ENCODE data around the gene ENC1.
"Not testable (repeated sequence)": the region's sequence is repeated elsewhere in the genome, so short reads cannot be mapped to it uniquely, and the experiment has no call there.

Gene ENC1

GRCh38 chr5:74640450-74640953 lies at the start of gene ENC1:
ENC1 (minus strand) TSS chr5:74640728; CDS start chr5:74636485, 4,243 bp downstream.
- DNase-seq = peak; percentile 19 to 49 (median 32)

- DNase-seq = no peak
Measured at GRCh38 chr5:74686962-74687751, 46.6 kb upstream of the ENC1 start.

- DNase-seq = no peak
Measured at GRCh38 chr5:74685979-74686631, 45.6 kb upstream of the ENC1 start.

- DNase-seq = peak; percentile 63 to 78 (median 69)
Measured at GRCh38 chr5:74684900-74685851, 44.6 kb upstream of the ENC1 start, which contains the start of gene HEXB. HEXB (plus strand) TSS chr5:74685233; CDS start chr5:74685261, 28 bp downstream.

DNA sequence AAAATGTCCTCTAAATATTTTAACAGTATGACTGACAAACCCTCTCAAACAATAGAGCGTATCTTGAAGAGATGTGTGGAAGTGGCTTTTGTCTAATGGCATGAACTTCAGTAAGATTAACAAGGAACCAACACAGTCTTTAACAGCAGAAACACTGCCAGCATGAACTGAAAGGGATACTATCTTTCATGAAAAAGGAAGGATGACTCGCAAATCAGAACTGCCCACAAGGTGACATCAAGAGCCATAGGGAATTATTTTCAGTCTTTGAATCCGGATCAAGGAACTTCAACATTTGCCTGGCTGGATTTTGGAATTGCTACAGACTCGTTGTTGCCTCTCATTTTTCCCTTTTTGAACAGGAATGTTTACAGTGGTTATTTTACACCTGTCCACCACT lies 39.4 kb upstream of the ENC1 start:
- no peak for DNase-seq

DNA sequence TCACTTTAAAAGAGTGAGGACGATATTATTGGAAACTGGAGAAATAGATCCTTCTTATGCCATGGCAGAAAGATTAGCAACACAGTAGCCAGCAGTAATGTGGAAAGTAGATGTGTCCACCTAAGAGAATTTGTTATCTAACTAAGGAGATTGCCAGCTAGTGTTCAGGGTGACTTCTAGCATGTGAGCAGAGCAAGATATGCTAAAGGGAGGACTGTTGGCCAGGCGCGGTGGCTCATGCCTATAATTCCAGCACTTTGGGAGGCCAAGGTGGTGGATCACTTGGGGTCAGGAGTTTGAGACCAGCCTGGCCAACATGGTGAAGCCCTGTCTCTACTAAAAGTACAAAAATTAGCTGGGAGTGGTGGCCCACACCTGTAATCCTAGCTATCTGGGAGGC lies 38.8 kb upstream of the ENC1 start:
- not testable (repeated sequence) for DNase-seq

- DNase-seq = not testable (repeated sequence)
Measured at GRCh38 chr5:74678123-74678522, 37.6 kb upstream of the ENC1 start.

DNA sequence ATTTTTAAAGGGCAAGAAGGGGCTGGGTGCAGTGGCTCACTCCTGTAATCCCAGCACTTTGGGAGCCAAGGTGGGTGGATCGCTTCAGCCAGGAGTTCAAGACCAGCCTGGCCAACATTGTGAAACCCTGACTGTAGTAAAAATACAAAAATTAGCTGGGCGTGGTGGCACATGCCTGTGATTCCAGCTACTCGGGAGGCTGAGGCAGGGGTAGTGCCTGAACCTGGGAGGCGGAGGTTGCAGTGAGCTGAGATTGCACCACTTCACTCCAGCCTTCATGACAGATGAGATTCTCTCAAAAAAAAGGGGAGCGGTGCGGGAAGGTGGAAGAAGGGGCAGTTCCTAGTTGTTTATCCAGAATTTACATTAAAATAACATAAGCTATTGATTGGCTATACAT lies 35.9 kb upstream of the ENC1 start:
- DNase-seq = not testable (repeated sequence)

DNA sequence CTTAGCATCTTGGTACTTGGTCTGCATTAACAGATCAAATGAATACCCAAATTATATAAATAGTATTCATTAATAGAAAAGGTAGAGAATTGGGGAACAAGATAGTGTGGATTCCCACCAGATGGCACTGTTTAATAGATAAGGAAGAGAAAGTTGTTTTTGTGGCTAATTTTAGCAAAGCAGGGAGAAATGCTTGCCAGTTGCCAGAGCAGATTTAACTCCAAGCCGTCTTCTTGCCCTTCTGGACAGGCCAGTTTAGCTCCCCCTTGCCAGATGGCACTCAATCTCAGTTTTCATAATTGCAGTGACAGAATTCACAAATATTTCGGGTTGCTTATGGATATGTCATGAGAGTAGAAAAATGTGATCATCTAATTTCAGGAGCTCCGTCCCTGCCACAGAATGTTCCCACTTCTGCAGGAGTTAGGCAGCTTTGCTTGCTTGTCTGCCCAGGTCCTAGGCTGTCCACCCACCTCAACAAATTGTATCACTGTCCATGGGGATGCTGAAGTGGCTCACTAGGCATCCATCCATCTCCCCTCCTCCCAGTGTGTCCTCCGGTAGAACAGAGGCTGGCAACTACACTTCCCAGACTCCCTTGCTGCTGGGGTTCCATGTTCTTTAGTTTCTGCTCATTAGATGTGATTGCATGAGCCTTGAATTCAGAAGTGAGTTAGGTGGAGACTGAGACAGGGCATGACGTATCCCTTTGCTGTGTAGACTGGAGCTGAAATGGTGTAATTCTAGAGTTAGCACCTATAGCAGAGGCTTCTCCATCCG lies 32.7 kb upstream of the ENC1 start:
- no peak for DNase-seq

- no peak for DNase-seq
Measured at GRCh38 chr5:74672215-74672877, 31.8 kb upstream of the ENC1 start.

DNA sequence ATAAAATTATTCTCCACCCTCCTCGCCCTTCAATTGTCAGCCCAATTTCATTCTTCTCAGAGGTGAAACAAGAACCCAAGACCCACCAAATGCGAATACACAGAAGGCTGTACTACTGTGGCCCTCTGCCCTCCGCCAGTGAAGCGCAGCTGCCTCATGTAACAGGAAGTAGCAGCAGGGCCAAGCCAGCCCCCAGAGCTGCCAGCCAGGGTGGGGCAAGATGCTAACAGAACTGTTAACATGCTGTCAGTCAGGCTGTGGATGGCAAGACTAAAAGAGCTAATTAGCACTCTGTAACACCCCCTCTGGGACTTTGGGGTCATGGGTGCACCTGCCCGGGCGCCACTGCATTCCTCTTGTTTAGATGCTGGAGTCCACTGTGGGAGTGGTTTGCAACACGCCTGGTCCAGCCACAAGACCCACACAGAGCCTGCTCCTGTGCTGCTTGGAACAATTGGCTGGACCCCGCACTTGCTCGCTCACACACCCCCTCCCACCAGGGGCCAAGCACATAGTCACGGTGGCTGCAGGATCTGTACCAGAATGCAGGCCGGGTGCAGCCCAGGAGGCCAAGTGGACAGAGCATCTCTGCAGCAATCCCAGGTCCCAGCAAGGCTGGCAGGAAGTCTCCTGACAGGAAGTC lies 30.0 kb upstream of the ENC1 start:
- DNase-seq = no peak

- DNase-seq = no peak
Measured at GRCh38 chr5:74669821-74670220, 29.3 kb upstream of the ENC1 start.

DNA sequence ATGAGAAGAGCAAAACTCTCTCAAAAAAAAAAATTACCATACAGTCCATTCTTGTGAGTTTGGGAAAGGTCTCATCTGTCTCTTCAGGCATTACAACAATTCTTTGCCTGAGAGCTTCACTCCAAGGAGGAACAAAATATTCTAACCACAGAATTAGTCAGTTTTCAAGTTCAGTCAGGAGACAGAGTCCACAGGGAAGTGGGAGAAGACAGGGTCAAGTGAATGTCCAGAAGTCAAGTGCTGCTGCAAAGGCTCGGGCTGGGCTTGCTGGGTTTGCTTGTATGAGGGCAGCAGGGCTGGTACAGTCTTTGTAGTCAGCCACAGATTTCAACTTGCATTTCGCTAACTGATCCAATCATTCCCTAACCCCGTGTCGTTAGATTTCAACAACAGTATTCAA lies 26.9 kb upstream of the ENC1 start:
- DNase-seq = no peak

GRCh38 chr5:74665816-74666215 lies 25.3 kb upstream of the ENC1 start:
- no peak for DNase-seq

DNA sequence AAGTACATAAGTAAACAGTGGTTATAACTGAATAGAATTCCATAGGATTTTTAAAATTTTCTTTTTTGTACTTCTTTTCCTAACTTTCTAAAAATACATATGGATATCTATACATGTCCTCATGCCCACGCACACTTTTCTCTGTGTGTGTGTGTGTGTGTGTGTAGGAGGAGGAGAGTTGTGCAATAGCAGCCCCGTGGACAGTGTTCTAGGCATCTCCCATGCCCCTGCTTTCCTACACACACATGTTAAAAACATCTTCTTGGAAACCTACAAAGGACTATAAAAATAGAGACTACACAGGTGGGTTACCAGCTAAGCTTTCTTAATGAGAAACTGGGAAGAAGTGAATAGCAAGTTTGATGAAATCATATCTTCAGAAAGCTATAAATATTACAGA lies 24.7 kb upstream of the ENC1 start:
- no peak for DNase-seq

DNA sequence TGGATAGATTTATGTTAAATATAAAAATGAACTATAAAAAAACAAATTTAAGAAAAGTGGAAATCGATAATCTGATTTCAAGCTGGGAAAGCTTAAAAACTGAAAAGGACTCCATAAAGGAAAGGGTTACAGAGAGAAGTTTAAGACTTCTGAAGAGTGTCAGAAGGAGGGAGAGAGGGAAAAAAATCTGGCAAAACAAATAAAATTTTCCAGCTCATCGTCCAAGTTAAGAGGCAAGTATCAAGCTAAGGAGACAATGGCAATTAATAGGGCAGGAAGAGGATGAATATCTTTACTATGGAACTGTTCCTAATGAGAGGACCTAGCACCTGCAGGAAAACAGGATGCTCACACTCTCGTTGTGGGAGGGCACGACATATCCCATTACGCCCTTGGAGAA lies 24.0 kb upstream of the ENC1 start:
- DNase-seq = no peak

DNA sequence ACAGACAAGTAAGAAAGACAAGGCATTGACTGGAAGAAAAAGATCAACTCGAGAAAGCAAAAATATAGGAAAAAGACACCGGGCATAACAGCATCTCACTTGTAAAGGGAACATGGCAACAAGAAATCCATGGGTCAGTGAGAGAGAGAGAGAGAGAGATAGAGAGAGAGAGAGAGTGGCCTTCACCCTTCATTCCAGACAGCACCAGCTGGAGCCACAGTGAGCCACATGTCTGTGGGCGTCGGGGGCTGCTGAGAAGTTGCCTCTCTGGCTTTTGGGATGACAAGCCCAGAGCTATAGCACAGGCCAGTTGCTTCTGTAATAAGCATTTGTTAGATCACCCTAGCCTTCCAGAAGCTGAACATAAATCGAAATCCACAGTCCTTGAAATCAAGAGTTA lies 20.3 kb upstream of the ENC1 start:
- DNase-seq = no peak

DNA sequence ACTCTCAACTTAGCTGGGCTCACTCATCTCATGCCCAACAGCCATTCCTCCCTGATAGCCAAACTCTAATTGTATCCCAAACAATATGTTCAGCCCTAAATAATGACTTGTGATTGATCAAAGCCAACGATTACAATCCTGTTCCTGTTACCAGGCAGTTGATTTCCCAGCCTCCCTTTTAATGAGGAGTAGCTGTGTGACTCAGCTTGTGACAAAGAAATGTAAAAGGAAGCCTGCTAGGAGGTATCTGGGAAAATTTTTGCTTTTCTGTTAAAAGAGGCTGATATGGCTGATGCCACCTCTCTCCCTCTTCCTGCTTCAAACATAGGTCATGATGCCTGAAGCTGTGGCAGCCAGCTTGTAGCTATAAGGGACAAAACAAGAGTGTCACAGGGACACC lies 19.6 kb upstream of the ENC1 start:
- DNase-seq = no peak

DNA sequence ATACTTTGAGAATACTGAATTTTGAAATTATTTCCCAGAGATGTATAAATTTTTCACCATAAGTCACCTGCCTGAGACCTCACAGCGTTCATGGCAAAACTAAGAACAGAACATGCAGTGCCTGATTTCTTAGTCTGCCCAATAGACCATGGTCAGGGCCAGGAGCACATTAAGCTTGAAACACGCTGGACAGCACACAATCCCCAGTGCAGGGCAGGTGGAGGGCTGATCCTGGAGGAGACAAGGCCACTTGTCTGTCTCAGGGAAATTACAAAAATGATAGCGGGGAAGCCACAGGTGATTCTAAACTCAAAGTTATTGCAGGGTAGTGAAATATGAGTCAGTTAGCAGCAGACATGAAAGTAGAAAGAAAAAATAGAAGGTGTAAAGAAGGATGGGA lies 18.6 kb upstream of the ENC1 start:
- DNase-seq = no peak

- no peak for DNase-seq
Measured at GRCh38 chr5:74657165-74657564, 16.6 kb upstream of the ENC1 start.

GRCh38 chr5:74655716-74656115 lies 15.2 kb upstream of the ENC1 start:
- no peak for DNase-seq
